Peyer's patch (tissue), 4 donors: ENCODE measurements around the gene WNT6.

Source experiments
- POLR2A ChIP-seq, 2 donors: fragments of 450-650 bp; IDR thresholded peaks; one replicate each; pipeline ENCODE4 v1.5.1; 2017; ENCODE audit warnings: antibody characterized with exemption in 2 of 2, mild to moderate bottlenecking in 2 of 2, moderate library complexity in 2 of 2
- TF ChIP-seq, protein P1 (sequence below), 6 experiments: fragments of 450-650 bp in 4 of 6; fragments of 200-600 bp in 2 of 6; sonication (generic) in 1 of 6; IDR thresholded peaks; one replicate each; pipeline ENCODE4 v1.5.1; 2017 to 2019; ENCODE audit warnings: antibody characterized with exemption in 6 of 6, mild to moderate bottlenecking in 3 of 6, moderate library complexity in 1 of 6

DNA sequence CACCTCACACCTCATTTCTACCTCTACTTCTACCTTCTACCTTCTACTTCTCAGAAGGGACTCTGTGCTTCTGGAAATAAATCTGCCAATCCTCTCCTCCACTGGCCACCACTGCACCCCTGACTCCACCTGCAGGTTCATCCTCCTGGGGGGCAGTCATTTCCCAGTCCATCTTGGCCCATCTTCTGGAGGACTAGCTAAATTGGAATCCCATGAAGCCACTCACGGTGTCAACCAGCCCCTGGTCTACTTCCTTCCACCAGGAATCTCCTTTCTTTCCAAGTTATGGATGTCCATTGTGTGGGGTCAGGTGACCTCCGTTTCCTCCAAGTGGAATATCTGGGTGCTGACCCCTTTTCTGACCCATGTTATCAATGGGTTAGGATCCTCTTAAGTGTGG lies 24.9 kb downstream of the WNT6 start:
- TF ChIP-seq, protein P1, sequence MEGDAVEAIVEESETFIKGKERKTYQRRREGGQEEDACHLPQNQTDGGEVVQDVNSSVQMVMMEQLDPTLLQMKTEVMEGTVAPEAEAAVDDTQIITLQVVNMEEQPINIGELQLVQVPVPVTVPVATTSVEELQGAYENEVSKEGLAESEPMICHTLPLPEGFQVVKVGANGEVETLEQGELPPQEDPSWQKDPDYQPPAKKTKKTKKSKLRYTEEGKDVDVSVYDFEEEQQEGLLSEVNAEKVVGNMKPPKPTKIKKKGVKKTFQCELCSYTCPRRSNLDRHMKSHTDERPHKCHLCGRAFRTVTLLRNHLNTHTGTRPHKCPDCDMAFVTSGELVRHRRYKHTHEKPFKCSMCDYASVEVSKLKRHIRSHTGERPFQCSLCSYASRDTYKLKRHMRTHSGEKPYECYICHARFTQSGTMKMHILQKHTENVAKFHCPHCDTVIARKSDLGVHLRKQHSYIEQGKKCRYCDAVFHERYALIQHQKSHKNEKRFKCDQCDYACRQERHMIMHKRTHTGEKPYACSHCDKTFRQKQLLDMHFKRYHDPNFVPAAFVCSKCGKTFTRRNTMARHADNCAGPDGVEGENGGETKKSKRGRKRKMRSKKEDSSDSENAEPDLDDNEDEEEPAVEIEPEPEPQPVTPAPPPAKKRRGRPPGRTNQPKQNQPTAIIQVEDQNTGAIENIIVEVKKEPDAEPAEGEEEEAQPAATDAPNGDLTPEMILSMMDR (IDR thresholded peaks at IDR 0.05): no peak
- TF ChIP-seq POLR2A (IDR thresholded peaks at IDR 0.05): no peak
